ENCODE measurements around the gene NACAD.

- TF ChIP-seq CTCF (IDR thresholded peaks at IDR 0.05; ENCODE audit: low read depth, low read length) (no peak), POLR2A (IDR thresholded peaks at IDR 0.05; ENCODE audit: extremely low read depth, insufficient read length) (no peak)
- TF ChIP-seq, protein P1, sequence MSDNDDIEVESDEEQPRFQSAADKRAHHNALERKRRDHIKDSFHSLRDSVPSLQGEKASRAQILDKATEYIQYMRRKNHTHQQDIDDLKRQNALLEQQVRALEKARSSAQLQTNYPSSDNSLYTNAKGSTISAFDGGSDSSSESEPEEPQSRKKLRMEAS (IDR thresholded peaks at IDR 0.05; ENCODE audit: low read depth, low read length) = no peak
Observed at GRCh38 chr7:45055016-45055415, 33.8 kb downstream of the NACAD start.

Data from NB4 (cell line).